ENCODE data around the gene PARD3.
"Not testable (repeated sequence)": the region's sequence is repeated elsewhere in the genome, so short reads cannot be mapped to it uniquely, and the experiment has no call there.

The PARD3 gene

DNA sequence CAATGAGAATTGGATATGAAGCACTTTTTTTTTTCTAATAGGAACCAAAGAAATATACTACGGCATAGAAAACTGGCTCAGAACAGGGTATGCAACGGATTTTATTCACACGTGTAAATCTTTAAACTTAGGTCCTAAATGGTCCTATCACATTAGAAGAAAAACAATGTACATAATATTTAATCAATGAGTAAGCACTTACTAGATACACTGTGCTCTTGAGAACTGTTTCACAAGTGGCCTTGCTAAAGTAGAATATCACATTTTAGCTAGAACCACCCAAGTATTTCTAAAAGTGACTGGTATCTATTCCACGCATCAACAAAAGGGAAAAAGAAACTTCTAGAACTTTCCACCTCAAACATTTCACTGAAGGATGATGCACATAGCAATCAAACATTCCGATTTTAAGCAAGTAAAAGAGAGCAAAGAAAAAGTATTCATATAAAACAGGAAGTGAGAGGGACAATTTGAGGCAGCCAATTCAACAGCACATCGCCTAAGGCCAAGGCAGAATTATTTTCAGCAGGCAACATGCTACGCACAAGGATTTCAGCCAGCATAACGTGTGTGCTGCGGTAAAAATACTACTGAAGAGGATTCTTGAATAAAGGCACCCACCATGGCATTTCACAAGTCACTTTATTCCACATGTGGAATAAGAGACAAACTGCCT is 55.8 kb downstream of the PARD3 start:
- no peak overlapping the region for H3K4me3 ChIP-seq (ENCODE audit: low read length)
- TF ChIP-seq ZNF274 (IDR thresholded peaks at IDR 0.05; ENCODE audit: low read depth, low read length) = no peak

GRCh38 chr10:34758447-34758996 is 56.6 kb downstream of the PARD3 start:
- no peak overlapping the region for H3K4me3 ChIP-seq (ENCODE audit: low read length)

GRCh38 chr10:34757933-34758332 is 57.2 kb downstream of the PARD3 start:
- no peak overlapping the region for H3K4me3 ChIP-seq (ENCODE audit: low read length)
- TF ChIP-seq ZNF274 (IDR thresholded peaks at IDR 0.05; ENCODE audit: low read depth, low read length) = no peak

More at GRCh38 chr10:34758447-34758996, 56.6 kb downstream of the PARD3 start:
- TF ChIP-seq ZNF274 (IDR thresholded peaks at IDR 0.05; ENCODE audit: low read depth, low read length) = no peak

GRCh38 chr10:34757181-34757580 is 57.9 kb downstream of the PARD3 start:
- H3K4me3 ChIP-seq (ENCODE audit: low read length) = not testable (repeated sequence)

DNA sequence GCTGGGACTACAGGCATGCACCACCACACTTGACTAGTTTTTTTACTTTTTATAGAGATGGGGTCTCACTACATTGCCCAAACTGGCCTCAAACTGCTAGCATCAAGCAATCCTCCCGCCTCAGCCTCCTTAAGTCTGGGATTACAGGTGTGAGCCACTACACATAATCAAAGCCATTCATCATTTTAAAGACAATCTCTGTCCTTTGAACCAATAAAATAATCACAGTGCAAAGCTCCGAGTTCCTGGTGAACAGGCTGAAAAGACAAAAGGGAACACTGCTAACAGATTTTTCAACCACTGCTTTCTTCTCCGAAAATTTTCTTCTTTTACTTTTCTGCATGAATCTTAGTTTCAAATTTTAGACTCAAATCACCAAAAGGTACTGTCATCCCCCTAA is 58.5 kb downstream of the PARD3 start:
- no peak overlapping the region for H3K4me3 ChIP-seq (ENCODE audit: low read length)
- no peak for TF ChIP-seq ZNF274 (IDR thresholded peaks at IDR 0.05; ENCODE audit: low read depth, low read length)

- H3K4me3 ChIP-seq (ENCODE audit: low read length) = no peak overlapping the region
- TF ChIP-seq ZNF274 (IDR thresholded peaks at IDR 0.05; ENCODE audit: low read depth, low read length) = no peak
These were observed 61.9 kb downstream of the PARD3 start for GRCh38 chr10:34753014-34753757.

- no peak for TF ChIP-seq ZNF274 (IDR thresholded peaks at IDR 0.05; ENCODE audit: low read depth, low read length)
These were observed 63.8 kb downstream of the PARD3 start for GRCh38 chr10:34751272-34751671.

DNA sequence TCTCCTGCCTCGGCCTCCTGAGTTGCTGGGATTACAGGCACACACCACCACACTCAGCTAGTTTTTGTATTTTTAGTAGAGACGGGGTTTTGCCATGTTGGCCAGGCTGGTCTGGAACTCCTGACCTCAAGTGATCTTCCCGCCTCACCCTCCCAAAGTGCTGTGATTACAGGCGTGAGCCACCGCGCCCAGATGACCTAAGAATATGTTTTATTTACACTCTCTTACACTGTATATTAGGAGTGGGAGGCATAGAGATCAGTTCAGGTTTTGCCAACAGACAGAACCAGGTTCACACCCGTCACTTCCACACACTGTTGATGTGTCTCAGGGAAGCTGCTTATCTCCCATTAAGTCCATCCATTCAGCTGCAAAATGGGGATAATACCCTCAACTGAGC is 64.3 kb downstream of the PARD3 start:
- not testable (repeated sequence) for H3K4me3 ChIP-seq (ENCODE audit: low read length)

More at GRCh38 chr10:34751272-34751671, 63.8 kb downstream of the PARD3 start:
- no peak overlapping the region for H3K4me3 ChIP-seq (ENCODE audit: low read length)

DNA sequence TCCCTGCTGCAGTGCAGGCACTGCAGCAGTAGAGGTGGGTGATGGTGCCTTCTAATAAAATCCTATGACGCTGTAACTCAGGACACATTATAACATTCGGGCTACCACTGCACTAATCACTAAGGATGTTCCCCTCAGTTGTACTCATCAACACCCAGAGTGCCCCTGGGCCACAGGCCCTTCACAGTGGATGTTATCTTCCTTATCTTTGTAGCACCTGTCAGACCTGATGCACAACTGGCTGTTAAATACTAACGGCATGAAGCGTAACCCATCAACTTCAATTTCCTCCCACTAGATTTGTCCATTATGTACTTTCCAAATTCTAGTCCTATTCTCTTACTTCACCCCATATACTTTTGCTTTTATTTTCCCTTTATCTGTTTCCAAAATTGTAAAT is 66.3 kb downstream of the PARD3 start:
- TF ChIP-seq ZNF274 (IDR thresholded peaks at IDR 0.05; ENCODE audit: low read depth, low read length) = no peak
- no peak overlapping the region for H3K4me3 ChIP-seq (ENCODE audit: low read length)

DNA sequence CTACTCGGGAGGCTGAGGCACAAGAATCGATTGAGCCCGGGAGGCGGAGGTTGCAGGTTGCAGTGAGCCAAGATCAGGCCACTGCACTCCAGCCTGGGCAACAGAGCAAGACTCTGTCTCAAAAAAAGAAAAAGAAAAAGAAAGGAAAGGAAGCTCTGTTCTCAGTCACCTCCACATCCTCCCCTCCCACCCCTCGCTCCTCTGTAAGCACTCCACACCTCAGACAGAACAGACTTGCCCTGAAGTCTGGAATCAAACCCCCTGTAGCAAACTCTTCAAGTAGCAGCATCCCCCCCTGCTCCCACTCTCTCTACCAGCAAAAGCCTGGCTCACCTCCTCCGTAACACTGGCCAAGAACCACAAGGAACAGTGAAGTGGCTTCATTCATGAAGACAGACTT is 66.7 kb downstream of the PARD3 start:
- no peak overlapping the region for H3K4me3 ChIP-seq (ENCODE audit: low read length)
- no peak for TF ChIP-seq ZNF274 (IDR thresholded peaks at IDR 0.05; ENCODE audit: low read depth, low read length)

- no peak for TF ChIP-seq ZNF274 (IDR thresholded peaks at IDR 0.05; ENCODE audit: low read depth, low read length)
- H3K4me3 ChIP-seq (ENCODE audit: low read length) = no peak overlapping the region
These were observed 69.0 kb downstream of the PARD3 start for GRCh38 chr10:34746094-34746493.

DNA sequence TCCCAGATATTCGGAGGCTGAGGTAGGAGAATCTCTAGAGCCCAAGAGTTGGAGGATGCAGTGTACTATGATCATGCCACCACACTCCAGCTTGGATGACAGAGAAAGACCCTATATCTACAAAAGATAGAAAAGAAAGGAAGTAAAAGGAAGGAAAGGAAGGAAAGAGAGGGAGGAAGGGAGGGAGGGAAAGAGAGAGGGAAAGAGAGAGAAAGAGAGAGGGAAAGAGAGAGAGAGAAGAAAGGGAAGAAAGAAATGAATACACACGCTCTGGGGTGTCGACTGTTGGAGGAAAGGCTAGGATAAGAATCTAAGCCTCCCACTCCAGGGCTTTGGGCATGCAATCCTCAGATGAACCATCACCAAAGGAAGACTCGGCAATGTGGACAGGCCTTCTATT is 69.9 kb downstream of the PARD3 start:
- TF ChIP-seq ZNF274 (IDR thresholded peaks at IDR 0.05; ENCODE audit: low read depth, low read length) = no peak
- H3K4me3 ChIP-seq (ENCODE audit: low read length) = no peak overlapping the region

- no peak overlapping the region for H3K4me3 ChIP-seq (ENCODE audit: low read length)
- TF ChIP-seq ZNF274 (IDR thresholded peaks at IDR 0.05; ENCODE audit: low read depth, low read length) = no peak
These were observed 70.5 kb downstream of the PARD3 start for GRCh38 chr10:34744590-34744989.

DNA sequence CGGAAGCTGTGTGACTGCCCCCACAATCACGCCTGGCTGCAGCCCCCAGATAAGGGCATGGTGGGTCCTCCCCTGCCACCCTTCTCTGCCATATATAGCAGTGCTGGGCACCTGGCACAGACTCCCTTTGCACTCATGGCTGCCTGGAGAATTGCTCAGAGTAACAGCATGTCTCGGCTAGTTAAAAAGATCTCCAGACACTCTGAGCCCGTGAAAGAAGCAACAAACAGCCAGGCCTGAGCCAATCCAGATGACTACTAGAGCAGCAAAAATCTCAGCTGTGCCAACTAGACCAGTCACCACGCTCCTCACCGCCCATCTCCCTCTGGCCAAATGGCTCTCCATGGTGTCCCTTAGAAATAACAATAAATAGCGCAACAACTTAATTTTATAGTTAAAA is 71.3 kb downstream of the PARD3 start:
- H3K4me3 ChIP-seq (ENCODE audit: low read length) = no peak overlapping the region
- no peak for TF ChIP-seq ZNF274 (IDR thresholded peaks at IDR 0.05; ENCODE audit: low read depth, low read length)

DNA sequence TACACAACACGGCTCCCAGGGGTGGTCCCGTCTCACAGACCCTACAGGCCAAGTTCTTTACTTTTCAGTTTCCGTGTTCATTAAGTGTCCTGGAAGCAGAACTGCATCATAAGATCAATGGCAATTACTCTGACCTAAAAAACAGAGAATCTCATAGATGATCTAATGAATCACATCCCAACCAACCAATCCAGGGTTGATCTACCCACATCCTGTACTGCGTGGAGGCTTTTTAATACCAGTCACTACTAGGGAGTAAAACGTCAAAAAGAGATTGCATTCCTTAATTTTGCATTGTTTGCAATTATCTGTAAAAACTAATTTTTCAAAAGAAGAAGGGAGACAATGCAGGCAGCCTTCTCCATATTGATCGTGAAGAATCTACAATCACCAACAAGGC is 72.6 kb downstream of the PARD3 start:
- TF ChIP-seq ZNF274 (IDR thresholded peaks at IDR 0.05; ENCODE audit: low read depth, low read length) = no peak
- H3K4me3 ChIP-seq (ENCODE audit: low read length) = no peak overlapping the region

- H3K4me3 ChIP-seq (ENCODE audit: low read length) = not testable (repeated sequence)
These were observed 74.0 kb downstream of the PARD3 start for GRCh38 chr10:34741087-34741486.

Measured in GM08714 (cell line).